ENCODE measurements around the gene ATG7. TPM values are rescaled to one million over a fixed set of nuclear protein-coding genes. Genes with fewer than 3 reads are reported as not detected.

Gene ATG7
- total RNA-seq, 1 donor from 2014 or later = 41.9 TPM

GRCh38 chr3:11534011-11534792, 262.0 kb downstream of the ATG7 start:
- intact Hi-C loops (cut with micrococcal nuclease) = no loop called here

GRCh38 chr3:11534793-11535101, 262.6 kb downstream of the ATG7 start:
- intact Hi-C loops (cut with micrococcal nuclease) = no loop called here

- intact Hi-C loops (cut with micrococcal nuclease) = no loop called here
Measured at GRCh38 chr3:11535243-11535960, 263.2 kb downstream of the ATG7 start.

- intact Hi-C loops (cut with micrococcal nuclease) = no loop called here
Measured at GRCh38 chr3:11536132-11536935, 264.1 kb downstream of the ATG7 start.

GRCh38 chr3:11536936-11537612, 264.9 kb downstream of the ATG7 start:
- intact Hi-C loops (cut with micrococcal nuclease) = no loop called here

- intact Hi-C loops (cut with micrococcal nuclease) = no loop called here
Measured at GRCh38 chr3:11538581-11538980, 266.4 kb downstream of the ATG7 start.

GRCh38 chr3:11539218-11539617, 267.0 kb downstream of the ATG7 start:
- intact Hi-C loops (cut with micrococcal nuclease) = no loop called here

GRCh38 chr3:11539677-11540076, 267.5 kb downstream of the ATG7 start:
- intact Hi-C loops (cut with micrococcal nuclease) = no loop called here

GRCh38 chr3:11541321-11542303, 269.4 kb downstream of the ATG7 start:
- intact Hi-C loops (cut with micrococcal nuclease) = no loop called here

GRCh38 chr3:11542551-11542950, 270.4 kb downstream of the ATG7 start:
- intact Hi-C loops (cut with micrococcal nuclease) = no loop called here

GRCh38 chr3:11543141-11543947, 271.1 kb downstream of the ATG7 start:
- intact Hi-C loops (cut with micrococcal nuclease) = no loop called here

GRCh38 chr3:11543948-11544387, 271.8 kb downstream of the ATG7 start:
- intact Hi-C loops (cut with micrococcal nuclease) = no loop called here

GRCh38 chr3:11544412-11545181, 272.4 kb downstream of the ATG7 start:
- intact Hi-C loops (cut with micrococcal nuclease) = no loop called here

GRCh38 chr3:11545186-11545851, 273.1 kb downstream of the ATG7 start:
- intact Hi-C loops (cut with micrococcal nuclease) = no loop called here

GRCh38 chr3:11546657-11547302, 274.6 kb downstream of the ATG7 start:
- intact Hi-C loops (cut with micrococcal nuclease) = no loop called here

- intact Hi-C loops (cut with micrococcal nuclease) = no loop called here
Measured at GRCh38 chr3:11547498-11547897, 275.3 kb downstream of the ATG7 start.

- intact Hi-C loops (cut with micrococcal nuclease) = no loop called here
Measured at GRCh38 chr3:11548721-11549131, 276.5 kb downstream of the ATG7 start.
